NAMALWA (cell line): ENCODE measurements around the gene GOLGA6L7.
"Not testable (repeated sequence)": the region's sequence is repeated elsewhere in the genome, so short reads cannot be mapped to it uniquely, and the experiment has no call there.

ENCODE experiments used
- DNase-seq: peaks from one replicate; pipeline ENCODE4 v3.0.0-alpha.2; 2015; ENCODE audit warnings: low spot score

Gene GOLGA6L7

DNA sequence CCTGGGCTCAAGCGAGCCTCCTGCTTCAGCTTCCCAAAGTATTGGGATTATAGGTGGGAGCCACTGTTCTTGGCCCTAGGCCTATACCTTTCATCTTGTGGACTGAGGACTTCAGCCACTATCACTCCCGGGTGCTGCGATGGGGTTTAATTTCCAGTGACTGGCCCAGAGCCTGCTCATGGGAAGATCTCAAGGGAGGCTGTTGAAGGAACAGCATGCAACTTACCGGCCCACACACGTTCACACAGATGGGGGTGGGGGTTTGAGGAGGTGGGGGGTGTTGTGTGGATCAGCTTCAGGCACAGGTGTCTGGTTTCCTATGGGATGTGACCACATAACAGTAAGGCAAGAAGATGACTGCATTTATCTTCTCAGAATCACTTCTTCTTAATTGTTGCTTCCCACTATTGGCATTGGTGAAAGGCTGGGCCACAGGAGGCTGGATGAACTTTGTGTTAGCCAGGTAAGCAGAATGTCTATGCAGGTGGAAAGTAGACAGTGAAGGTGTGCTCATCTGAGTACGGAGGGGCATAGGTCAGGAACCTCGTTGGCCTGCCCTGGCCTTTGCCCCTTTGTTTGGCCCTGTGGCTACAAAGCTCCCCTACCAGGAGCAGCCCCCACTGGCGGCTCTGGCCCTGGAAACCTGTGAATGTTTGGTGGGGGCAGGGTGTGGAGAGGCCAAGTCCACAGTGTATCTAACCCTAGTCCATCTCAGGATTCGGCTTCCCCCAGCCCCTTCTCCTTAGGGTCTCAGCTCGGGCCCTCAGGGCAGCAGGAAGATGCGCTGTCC is 35.9 kb upstream of the GOLGA6L7 start:
- DNase-seq, result no peak

DNA sequence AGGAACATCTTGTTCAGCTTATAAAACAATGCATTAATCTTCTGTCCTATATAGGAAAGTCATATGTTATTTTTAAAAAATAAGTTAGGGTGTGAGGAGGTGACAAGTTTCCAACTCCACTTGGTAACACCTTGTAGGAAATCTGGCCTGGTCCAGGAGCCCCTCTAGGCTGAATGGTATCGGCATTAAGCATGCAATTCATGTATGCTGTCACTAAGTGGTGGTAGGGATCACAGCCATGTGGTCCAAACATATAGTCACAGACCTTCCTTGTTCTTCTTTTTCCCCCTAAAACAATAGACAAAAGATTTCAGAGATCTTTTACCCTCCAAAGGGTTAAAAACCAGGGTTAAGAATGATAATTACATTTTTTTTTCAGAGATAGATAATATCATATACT is 33.2 kb upstream of the GOLGA6L7 start:
- DNase-seq, result no peak

DNA sequence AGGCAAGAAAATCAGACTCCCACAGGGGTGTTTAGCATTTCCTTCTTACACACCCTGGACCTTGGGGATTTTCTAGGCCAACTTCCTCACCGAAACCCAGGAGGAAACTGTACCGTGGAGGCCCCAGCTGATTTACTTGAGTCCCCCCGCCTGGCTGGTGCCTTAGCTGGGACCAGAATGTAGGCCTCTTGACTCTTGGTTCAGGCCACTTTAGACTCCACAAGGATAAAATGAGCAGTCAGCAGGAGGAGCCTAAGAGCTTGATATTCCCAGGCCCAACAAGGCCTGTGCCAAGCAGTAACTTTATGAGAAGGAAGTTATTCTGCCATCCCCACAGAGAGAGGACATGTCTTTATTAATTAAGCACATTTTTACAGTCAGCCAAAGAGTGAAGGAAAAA is 32.7 kb upstream of the GOLGA6L7 start:
- DNase-seq, result no peak

DNA sequence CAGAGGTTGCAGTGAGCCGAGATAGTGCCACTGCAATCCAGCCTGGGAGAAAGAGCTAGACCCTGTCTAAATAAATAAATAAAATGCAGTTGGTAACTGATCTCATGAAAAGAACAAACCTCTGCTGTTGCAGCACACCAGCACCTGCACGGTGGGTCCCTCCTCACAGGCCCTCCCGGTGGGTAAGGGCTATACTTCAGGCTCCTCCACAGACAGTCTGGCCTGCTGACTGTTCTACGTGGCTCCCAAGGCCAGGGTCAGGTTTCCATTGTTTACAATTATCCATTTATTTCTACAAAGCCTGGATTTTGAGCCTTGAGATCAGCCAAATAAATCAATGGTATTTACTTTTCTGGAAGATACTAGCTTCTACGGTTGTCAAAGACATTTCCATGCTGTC is 32.2 kb upstream of the GOLGA6L7 start:
- DNase-seq, result no peak

DNA sequence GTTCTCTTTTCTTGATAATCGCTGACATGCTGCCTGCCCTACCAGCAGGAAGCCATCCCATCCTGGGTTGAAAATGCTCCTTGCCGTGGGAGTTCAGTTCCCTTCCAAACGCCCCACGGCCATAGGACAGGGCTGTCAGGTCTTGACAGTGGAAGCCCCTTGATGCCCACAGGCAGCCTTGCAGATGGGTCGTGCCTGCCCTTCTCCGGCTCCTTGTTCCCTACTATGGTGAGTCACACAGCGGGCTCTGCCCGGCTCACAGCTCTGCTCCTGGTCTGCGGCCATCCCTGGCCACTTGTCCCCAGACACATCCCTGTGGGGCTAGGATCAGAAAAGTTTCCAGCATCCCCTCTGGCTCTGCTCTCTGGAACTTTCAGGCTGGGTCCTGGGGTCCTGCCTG is 31.1 kb upstream of the GOLGA6L7 start:
- no peak for DNase-seq

DNA sequence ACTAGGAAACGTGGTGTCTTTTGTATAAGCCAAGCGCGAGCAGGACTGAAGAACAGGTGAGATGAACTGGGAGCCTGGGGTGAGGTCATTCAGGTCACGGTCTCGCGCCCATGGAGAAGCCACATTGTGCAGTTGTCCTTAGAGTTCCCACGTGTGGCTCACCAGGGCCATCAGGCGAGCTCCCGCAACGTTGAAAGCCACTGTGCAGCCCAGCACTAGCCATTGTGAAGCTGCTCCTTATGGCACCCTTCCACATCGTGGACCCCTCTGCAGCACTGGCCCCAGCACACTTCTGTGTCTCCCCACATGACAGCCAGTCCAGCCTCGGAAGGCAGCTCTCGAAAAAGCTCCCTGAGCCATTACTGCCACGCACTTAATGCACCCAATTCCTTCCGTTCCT is 29.8 kb upstream of the GOLGA6L7 start:
- DNase-seq, result no peak

DNA sequence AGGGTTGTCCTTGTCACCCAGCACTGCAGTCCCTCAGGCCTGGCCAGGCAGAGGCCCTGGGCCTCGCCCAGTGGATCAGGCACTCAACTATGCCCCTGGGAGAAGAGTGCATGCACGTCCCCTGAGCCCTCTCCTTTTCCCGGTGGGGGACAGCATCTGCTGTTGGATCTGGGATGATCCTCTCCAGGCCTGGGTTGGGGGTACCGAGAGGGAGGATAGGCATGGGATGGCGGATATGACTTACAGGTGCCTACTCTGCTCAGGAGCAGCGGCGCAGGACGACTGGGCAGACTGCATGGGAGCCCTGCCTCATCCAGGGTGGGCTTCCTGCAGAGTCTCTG is 28.4 kb upstream of the GOLGA6L7 start:
- no peak for DNase-seq

DNA sequence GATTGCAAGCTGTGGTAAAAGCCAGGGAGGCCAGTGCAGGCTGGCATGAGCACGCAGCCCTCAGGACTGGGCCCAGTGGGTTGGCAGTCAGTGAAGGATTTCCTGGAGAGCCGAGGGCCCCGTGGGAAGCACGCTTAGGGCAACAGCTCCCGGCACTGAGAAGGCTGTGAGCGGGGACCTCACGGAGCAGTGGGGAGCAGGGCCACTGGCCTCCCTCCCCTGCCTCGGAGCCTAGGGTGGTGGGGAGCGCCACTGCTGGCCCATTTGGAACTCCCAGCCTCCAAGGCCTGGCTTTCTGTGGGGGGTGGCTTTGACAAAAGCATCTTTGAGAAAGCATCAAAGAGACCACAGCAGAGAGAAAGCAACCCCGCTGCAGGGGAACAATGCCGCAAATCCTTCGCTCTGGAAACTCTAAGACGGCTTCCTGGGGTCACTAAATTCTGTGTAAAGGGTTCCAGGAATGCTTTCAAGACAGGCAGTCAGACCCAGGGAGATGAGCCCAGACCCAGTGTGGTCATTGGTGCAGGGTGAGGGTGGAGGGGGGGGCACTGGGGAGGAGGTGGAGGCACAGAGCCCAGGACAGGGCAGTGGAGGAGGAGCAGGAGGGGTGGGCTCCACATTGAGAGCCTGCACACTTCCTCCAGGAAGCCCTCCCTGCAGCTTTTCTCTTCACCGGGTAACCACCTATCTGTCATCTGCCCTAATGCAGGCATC is 27.8 kb upstream of the GOLGA6L7 start:
- no peak for DNase-seq

DNA sequence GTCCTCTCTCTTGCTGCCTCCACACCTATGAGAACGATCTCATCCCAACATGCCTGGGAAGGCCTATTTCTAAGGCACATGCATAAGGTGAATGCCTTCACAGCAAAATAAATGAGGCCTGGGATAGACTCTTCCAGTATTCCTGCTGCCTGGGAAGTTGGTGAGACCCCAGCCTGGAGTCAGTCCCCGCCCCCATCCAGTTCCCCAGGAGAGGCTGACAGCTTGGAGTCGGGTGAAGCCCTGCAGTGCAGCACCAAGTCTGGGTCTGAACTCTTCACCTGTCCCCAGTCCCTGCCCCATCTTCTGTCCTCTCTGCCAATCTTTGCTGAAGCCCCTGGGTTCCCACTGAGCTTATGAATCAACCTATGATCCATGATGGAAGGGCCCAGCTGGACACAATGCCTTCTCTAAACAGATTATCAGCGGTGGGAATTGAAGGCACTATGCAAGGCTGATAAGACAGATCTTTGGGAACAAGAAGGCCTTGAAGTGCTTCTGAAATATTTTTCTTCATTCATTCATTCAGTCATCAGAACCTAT is 27.1 kb upstream of the GOLGA6L7 start:
- DNase-seq, result no peak

DNA sequence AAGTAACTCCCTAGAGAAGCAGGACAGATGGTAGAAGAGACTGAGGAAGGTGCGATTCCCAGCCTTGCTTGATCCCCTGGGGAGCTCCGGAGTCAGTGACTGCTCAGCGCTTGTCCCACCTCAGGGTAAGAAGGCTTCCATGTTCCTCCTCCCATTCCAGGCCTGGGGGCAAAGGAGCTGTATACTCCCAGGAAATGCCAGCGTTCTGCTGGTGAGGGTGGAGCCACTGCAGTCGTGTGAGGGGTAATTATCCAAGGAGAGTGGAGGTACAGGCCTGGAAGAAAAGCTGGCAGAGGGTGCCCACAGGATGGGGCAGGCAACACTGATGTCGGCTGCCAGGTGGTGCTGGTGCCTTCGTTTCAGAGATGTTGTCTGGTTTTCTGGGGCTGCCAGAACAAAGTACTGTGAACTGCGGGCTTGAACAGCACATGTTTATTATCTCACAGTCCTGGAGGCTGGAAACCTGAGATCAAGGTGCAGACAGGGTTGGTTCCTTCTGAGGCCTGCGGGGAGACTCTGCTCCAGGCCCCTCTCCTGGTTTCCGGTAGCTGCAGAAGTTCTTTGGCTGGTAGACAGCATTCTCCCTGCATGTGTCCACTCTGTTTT is 25.2 kb upstream of the GOLGA6L7 start:
- DNase-seq, result no peak

DNA sequence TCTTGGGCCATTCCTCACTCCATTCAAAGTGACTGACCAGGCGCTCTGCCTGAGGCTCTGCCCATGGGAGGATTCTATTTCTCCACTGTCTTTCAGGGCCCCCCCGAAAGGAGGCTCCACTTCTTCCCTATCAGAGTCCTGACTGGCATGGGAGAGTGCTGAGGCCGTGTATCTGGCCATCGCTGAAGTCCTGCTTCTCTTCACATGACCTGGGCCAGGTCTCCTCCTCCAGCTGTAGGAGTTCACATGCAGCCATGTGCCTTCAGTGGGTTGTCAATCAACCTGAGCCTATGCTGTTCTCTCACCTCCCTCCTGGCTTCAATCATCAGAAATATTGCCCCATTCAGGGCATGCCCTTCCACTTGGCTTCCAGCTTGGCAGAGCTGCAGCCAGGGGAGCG is 24.6 kb upstream of the GOLGA6L7 start:
- no peak for DNase-seq

DNA sequence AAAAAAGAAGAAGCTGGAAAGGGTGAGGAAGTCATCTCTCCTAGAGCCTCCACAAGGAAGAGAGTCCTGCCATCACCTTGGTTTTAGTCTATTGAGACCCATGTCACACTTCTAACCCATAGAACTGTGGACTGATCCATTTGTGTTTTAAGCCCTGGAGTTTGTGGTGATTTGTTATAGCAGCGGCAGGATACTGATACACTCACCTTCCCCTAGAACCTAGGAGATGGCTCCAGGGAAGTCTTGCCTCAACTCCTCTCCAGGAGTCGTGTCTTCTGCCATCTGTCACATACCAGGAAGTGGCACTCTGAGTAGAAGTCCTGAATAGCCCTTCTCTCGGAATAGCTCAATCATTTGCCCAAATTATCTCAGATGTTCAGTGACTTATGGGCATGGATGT is 22.7 kb upstream of the GOLGA6L7 start:
- no peak for DNase-seq

DNA sequence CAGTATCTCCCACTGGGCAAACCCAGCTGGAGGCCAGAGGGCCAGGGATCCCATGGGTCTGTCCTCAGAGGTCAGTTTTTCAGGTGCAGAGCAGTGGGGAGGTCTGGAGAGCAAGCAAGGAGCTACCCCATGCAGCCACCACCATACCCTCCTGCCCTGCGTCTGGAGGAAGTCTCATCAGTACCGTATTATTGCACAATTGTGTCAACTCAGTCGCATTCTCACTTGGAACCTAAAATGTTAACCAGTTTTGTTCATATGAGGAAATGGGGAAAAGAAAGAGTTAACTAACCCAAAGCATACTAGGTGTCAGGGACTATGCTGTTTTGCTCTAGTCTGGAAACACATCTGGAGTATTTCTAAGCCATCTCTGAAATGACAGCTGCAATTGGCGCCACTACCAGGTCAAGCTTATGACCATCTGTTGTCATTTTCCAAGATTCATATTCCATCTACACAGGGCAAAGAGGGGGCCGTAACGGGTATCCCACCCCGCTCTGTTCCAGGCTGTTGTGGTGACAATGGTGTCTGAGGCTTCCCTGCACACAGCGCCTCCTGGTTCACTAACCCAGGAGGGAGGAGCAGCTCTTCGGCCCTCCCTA is 20.4 kb upstream of the GOLGA6L7 start:
- DNase-seq, result no peak

DNA sequence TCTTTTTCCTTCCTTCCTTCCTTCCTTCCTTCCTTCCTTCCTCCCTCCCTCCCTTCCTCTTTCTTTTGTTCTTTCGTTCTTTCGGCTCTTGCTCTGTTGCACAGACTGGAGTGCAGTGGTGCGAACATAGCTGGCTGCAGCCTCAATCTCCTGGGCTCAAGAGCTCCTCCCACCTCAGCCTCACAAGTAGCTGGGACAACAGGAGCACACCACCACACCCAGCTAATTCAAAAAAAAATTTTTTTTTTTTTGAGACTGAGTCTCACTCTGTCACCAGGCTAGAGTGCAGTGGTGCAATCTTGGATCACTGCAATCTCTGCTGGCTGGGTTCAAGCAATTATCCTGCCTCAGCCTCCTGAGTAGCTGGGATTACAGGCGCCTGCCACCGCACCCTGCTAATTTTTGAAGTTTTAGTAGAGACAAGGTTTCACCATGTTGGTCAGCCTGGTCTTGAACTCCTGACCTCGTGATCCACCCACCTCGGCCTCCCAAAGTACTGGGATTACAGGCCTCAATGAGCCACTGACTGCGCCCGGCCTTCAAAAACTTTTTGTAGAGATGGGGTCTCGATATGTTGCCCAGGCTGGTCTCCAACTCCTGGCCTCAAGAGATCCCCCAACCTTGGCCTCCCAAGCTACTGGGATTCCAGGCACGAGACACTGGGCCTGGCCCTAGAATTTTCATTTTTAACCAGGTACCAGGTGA is 13.3 kb upstream of the GOLGA6L7 start:
- DNase-seq, result not testable (repeated sequence)

DNA sequence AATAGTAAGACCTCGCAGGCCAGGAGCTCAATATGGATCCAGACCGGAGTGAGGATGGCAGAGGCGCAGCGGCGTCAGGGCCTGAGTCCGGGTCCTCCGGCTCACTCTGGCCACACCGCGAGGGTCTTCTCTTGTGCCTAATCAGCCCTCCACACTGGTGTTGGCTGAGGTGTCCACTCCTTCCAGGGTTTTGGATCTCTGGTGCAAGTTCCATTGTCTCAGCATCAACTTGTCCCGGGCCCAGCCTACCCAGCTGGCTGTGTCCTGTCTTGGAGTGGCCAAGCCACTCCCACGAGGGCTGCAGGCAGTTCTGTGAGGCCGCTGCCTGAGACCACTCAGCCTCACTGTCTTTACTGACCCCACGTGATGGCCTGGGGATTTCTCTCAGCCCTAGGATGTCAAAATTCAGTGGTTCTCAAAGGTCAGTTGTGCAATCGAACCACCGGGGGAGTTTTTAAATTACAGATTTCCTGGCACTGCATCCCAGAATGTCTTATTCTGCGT is 12.6 kb upstream of the GOLGA6L7 start:
- DNase-seq, result no peak

DNA sequence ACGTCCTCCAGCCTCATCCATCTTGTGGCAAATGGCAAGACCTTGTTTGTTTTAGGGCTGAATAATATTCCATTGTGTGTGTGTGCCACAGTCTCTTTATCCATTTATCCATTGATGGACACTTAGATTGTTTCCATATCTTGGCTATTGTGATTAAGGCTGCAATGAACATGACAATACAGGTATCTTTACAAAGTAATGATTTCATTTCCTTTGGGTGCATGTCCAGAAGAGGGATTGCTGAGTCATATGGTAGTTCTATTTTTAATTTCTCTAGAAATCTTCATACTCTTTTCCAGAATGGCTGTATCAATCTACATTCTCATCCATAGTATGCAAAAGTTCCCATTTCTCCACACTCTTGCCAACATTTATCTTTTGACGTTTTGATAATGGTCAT is 6.1 kb upstream of the GOLGA6L7 start:
- not testable (repeated sequence) for DNase-seq

DNA sequence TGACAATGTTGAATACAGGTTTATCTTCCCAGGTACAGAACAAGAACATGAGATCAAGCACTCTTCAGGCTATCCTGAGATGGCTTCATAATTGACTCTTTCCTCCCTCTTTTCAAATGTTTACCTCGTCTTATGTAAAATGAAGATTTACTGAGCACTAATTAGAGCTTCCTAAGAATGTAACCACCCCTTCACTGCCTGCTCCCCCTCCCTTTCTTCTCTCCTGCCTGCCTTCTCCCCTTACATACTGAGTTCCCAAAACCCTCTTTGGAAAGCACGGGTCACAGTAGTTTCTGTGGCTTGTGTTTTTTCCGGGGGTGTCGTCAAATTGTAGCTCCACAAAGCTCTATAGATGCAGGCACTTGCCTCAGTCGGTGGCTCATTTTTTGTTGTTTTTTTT is 5.2 kb upstream of the GOLGA6L7 start:
- not testable (repeated sequence) for DNase-seq

DNA sequence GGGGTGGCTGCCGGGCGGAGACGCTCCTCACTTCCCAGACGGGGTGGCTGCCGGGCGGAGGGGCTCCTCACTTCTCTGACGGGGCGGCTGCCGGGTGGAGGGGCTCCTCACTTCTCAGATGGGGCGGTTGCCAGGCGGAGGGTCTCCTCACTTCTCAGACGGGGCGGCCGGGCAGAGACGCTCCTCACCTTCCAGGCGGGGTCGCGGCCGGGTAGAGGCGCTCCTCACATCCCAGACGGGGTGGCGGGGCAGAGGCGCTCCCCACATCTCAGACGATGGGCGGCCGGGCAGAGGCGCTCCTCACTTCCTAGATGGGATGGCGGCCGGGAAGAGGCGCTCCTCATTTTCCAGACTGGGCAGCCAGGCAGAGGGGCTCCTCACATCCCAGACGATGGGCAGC is 1.3 kb upstream of the GOLGA6L7 start:
- DNase-seq, result not testable (repeated sequence)

DNA sequence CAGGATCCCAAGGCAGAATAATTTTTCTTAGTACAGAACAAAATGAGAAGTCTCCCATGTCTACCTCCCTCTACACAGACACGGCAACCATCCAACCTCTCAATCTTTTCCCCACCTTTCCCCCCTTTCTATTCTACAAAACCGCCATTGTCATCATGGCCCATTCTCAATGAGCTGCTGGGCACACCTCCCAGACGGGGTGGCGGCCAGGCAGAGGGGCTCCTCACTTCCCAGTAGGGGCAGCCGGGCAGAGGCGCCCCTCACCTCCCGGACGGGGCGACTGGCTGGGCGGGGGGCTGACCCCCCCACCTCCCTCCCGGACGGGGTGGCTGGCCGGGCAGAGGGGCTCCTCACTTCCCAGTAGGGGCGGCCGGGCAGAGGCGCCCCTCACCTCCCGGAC is 827 bp upstream of the GOLGA6L7 start:
- not testable (repeated sequence) for DNase-seq

DNA sequence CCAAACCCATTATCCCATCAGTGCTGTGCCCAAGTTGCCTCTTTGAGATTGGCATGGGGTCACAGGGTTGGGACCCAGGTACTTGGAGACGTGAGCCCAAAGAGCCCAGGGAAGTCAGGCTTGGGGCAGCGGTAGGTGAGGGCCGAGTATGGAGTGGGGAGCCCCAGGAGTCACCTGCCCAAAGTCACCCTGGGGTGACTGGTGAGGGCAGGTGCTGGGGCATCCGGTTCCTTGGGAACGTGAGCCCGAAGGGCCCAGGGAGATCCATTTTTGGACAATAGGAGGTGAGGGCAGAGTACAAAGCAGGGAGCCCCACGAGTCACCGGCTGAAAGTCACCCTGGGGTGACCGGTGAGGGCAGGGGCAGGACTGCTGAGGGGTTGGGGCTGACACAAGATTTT is 485 bp downstream of the GOLGA6L7 start:
- DNase-seq, result not testable (repeated sequence)

DNA sequence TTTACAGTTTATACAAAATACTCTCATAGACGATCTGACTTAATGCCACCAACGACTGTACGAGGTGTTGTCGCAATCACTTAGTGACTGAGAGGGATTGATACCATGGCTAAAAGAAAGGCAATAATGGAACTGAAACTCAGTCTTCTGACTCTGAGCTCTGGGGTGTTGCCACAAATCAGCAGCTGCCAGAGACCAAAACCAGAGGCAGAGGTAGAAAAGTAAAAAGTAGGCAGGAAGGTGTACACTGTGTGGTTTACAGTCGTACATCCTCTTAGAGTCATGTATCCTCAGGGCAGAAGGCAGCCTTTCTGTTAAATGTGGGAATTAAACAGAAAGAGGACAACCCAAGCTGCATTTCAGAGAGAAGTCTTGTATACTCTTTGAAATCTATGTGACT is 1.2 kb downstream of the GOLGA6L7 start:
- not testable (repeated sequence) for DNase-seq

DNA sequence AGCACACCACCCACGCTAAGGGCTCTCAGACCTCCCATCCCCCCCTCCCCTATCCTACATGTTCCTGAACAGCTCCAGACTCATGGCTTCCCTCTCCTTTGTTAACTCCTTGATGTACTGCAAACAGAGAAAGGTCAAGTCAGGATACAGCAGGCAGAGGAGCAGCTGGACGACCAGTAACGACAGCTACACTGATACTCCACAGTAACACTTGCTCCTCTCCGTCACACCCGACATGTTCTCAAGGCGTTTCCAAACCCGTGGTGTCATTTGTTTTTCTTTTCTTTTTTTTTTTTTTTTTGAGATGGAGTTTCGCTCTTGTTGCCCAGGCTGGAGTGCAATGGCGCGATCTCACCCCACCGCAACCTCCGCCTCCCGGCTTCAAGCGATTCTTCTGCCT is 4.3 kb downstream of the GOLGA6L7 start:
- not testable (repeated sequence) for DNase-seq
